HG03175 (cell line): ENCODE data around the gene FPR1.

Source experiments
- ATAC-seq: cut with Tn5 transposase; IDR thresholded peaks from one replicate; pipeline ENCODE4 v1.9.1; 2021; ENCODE audit warnings: mild to moderate bottlenecking, moderate library complexity; ENCODE audit not compliant: unreplicated experiment

The FPR1 gene

GRCh38 chr19:51708811-51709210 lies 42.9 kb downstream of the FPR1 start:
- no peak for ATAC-seq

GRCh38 chr19:51706885-51707284 lies 44.8 kb downstream of the FPR1 start:
- no peak for ATAC-seq

- ATAC-seq = no peak
Measured at GRCh38 chr19:51706296-51706695, 45.4 kb downstream of the FPR1 start.

- ATAC-seq = no peak
Measured at GRCh38 chr19:51704626-51705025, 47.1 kb downstream of the FPR1 start.

- peak; percentile 90 for ATAC-seq
Measured at GRCh38 chr19:51703575-51704515, 47.8 kb downstream of the FPR1 start.

- no peak for ATAC-seq
Measured at GRCh38 chr19:51702825-51703574, 48.7 kb downstream of the FPR1 start.

GRCh38 chr19:51702103-51702824 lies 49.4 kb downstream of the FPR1 start:
- ATAC-seq = no peak

GRCh38 chr19:51701468-51702100 lies 50.1 kb downstream of the FPR1 start:
- no peak for ATAC-seq

GRCh38 chr19:51699170-51699569 lies 52.5 kb downstream of the FPR1 start:
- no peak for ATAC-seq

GRCh38 chr19:51698296-51698695 lies 53.4 kb downstream of the FPR1 start:
- ATAC-seq = no peak

- no peak for ATAC-seq
Measured at GRCh38 chr19:51697169-51697776, 54.4 kb downstream of the FPR1 start.

GRCh38 chr19:51696606-51697005 lies 55.1 kb downstream of the FPR1 start:
- no peak for ATAC-seq
